ENCODE data around the gene NFKB2.
A peak's percentile ranks its signal among the peaks of the same experiment; 100 is the strongest.

The NFKB2 gene

GRCh38 chr10:102420714-102421506, 25.4 kb downstream of the NFKB2 start, which contains the start of gene FBXL15 (continued):
- no peak; the same call in 1 of the 2 replicates for TF ChIP-seq PRDM6 (tag by site-specific recombination; IDR thresholded peaks at IDR 0.05)
- TF ChIP-seq MZF1 (tag by site-specific recombination; IDR thresholded peaks at IDR 0.05; ENCODE audit: borderline replicate concordance) = peak; percentile 80; the same call in 1 of the 2 replicates
- peak; percentile 51; the same call in 1 of the 2 replicates for TF ChIP-seq ZNF558 (tag by site-specific recombination; IDR thresholded peaks at IDR 0.05)
- TF ChIP-seq SP7 (tag by site-specific recombination; IDR thresholded peaks at IDR 0.05) = peak; percentile 90; the same call in 1 of the 2 replicates
- TF ChIP-seq ZNF830 (tag by site-specific recombination; IDR thresholded peaks at IDR 0.05; ENCODE audit: low read depth) = no peak
- TF ChIP-seq SALL2 (tag by site-specific recombination; IDR thresholded peaks at IDR 0.05; ENCODE audit: borderline replicate concordance) = no peak
- TF ChIP-seq BCL11A (tag by site-specific recombination; IDR thresholded peaks at IDR 0.05; ENCODE audit: low read depth) = peak; percentile 23; the same call in 1 of the 2 replicates
- TF ChIP-seq EGR2 (tag by site-specific recombination; IDR thresholded peaks at IDR 0.05; ENCODE audit: low read depth) = peak; percentile 37; the same call in 1 of the 2 replicates
- peak; percentile 99 for TF ChIP-seq ZSCAN5A (tag by site-specific recombination; IDR thresholded peaks at IDR 0.05)
- TF ChIP-seq ZNF626 (tag by site-specific recombination; IDR thresholded peaks at IDR 0.05) = no peak
- TF ChIP-seq ZNF473 (tag by site-specific recombination; IDR thresholded peaks at IDR 0.05) = no peak
- TF ChIP-seq RBAK (tag by site-specific recombination; IDR thresholded peaks at IDR 0.05) = no peak
- no peak for TF ChIP-seq ZNF423 (tag by site-specific recombination; IDR thresholded peaks at IDR 0.05)
- TF ChIP-seq ZNF549 (tag by site-specific recombination; IDR thresholded peaks at IDR 0.05) = no peak
- no peak for TF ChIP-seq ZNF548 (tag by site-specific recombination; IDR thresholded peaks at IDR 0.05)
- peak; percentile 70; the same call in 1 of the 2 replicates for TF ChIP-seq ZNF10 (tag by site-specific recombination; IDR thresholded peaks at IDR 0.05)
- TF ChIP-seq TCF7L2 (IDR thresholded peaks at IDR 0.05; ENCODE audit: borderline replicate concordance, low read depth, low read length) = no peak
- peak; percentile 64; the same call in 1 of the 2 replicates for TF ChIP-seq ZBTB21 (tag by site-specific recombination; IDR thresholded peaks at IDR 0.05)
- peak; percentile 92 for TF ChIP-seq KLF8 (tag by site-specific recombination; IDR thresholded peaks at IDR 0.05)
- TF ChIP-seq TRIM28 (IDR thresholded peaks at IDR 0.05; ENCODE audit: borderline replicate concordance, low read length) = peak; percentile 53; the same call in 1 of the 2 replicates
- TF ChIP-seq ZNF629 (tag by site-specific recombination; IDR thresholded peaks at IDR 0.05) = peak; percentile 89
- TF ChIP-seq ZNF692 (tag by site-specific recombination; IDR thresholded peaks at IDR 0.05) = peak; percentile 95
- peak; percentile 50 for TF ChIP-seq ZIC2 (tag by site-specific recombination; IDR thresholded peaks at IDR 0.05)
- TF ChIP-seq ZNF132 (tag by site-specific recombination; IDR thresholded peaks at IDR 0.05; ENCODE audit: borderline replicate concordance) = no peak
- peak; percentile 94 for TF ChIP-seq KLF16 (tag by site-specific recombination; IDR thresholded peaks at IDR 0.05)
- peak; percentile 81 for TF ChIP-seq ZNF518A (tag by site-specific recombination; conservative IDR thresholded peaks at IDR 0.05; ENCODE audit: low read depth)
- TF ChIP-seq ZNF707 (tag by site-specific recombination; IDR thresholded peaks at IDR 0.05) = no peak
- TF ChIP-seq ZNF214 (tag by site-specific recombination; IDR thresholded peaks at IDR 0.05; ENCODE audit: borderline replicate concordance) = 0 out of 2 replicates have a peak, but pooled peaks have one; percentile 13
- peak; percentile 92 for TF ChIP-seq ZSCAN23 (tag by site-specific recombination; IDR thresholded peaks at IDR 0.05)
